Measurements from ENCODE around the gene DGKH.
"Not testable (repeated sequence)": the region's sequence is repeated elsewhere in the genome, so short reads cannot be mapped to it uniquely, and the experiment has no call there.

DGKH gene

GRCh38 chr13:42173789-42174343 is 125.4 kb downstream of the DGKH start:
- no peak for DNase-seq (ENCODE audit: low read depth)

DNA sequence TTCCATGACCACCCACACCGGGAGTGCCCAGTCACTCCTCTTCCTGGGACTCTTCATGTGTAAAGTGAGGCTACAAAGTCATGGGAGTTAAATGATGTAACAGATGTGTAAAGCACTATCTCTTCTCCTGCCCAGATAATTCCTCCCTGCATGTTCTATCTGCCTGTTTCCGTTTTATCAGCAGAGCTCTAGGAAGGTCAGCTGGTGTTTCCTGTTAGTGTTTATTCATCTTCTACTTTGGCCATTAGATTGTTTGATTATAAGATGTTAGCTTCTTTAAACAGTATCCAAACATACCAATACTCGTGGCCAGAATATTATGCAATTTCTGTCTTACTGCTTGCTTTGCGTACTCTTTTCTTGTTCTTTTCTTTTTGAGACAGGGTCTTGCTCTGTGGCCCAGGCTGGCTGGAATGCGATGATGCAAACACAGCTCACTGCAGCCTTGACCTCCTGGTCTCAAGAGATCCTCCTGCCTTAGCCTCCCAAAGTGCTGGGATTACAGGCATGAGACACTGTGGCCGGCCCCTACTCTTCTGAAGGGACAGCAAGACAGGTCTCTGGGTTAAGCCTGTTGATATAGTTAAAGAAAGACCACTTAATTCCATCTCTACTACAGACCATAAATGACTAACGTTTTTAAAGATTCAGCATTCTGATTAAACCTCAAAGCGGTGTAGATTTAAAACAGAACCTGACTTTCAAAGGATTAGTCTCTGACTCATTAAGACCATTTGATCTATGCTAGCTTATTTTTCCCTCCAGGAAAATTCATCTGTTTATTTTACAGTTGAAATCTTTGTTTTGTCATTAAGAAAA is 126.1 kb downstream of the DGKH start:
- DNase-seq (ENCODE audit: low read depth) = no peak

- DNase-seq (ENCODE audit: low read depth) = no peak
These were observed 127.8 kb downstream of the DGKH start for GRCh38 chr13:42176294-42176693.

- DNase-seq (ENCODE audit: low read depth) = no peak
These were observed 128.7 kb downstream of the DGKH start for GRCh38 chr13:42177189-42177588.

DNA sequence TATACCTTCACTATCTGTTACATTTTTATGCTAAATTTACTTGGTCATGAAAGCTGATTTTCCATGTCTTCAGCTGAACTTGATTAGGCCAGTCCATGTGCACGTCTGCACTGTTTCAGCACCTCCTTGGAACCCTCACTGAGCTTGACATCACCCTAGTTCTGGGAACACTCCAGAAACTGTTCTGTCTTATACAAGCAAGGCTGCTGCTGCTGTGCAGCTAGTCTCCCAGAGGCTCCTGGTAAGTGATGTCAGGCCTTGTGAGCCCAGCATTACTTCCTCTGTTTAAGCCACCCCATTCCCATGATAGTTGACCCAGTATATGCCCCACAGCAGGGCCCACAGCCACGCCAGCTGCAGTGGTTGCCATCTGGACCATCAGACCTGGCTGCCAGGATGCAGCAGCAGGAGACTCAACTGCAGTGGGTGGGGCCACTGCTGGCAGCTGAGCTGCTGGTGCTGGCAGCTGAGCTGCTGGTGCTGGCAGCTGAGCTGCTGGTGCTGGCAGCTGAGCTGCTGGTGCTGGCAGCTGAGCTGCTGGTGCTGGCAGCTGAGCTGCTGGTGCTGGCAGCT is 133.0 kb downstream of the DGKH start:
- no peak for DNase-seq (ENCODE audit: low read depth)

DNA sequence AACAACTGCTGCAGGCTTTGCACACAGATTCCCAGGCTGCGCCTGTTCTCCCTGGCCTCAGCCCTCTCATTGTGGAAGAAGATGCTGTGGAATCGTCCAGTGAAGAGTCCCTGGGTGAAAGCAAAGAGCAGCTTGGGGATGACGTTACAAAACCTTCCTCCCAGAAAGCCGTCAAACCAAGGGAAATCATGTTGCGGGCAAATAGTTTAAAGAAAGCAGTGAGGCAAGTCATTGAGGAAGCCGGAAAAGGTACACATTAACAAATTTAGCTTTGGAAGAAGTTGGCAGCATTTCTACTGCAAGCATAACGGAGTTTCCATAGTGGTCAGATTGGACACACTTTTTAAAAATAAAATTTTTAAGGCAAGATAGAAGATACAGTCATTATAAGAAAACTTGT is 140.6 kb downstream of the DGKH start:
- DNase-seq (ENCODE audit: low read depth) = no peak

- no peak for DNase-seq (ENCODE audit: low read depth)
These were observed 142.1 kb downstream of the DGKH start for GRCh38 chr13:42190529-42190928.

- DNase-seq (ENCODE audit: low read depth) = no peak
These were observed 163.4 kb downstream of the DGKH start for GRCh38 chr13:42211704-42212464.

DNA sequence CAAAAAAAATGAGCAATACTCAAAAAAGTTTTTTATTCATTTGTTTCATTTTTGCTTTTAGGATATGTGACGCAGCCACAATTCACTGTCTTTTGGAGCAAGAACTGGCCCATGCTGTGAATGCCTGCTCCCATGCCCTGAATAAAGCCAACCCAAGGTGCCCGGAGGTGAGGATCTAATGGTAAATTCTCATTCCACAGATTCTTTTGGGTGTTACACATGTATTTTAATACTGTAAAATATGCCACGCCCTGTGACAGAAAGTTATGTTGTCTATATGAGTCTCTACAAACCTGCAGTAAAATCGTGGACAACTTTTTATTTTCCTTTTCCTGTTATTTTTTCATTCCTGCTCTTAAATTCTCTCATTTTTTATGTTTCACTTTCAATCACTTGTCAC is 166.0 kb downstream of the DGKH start:
- DNase-seq (ENCODE audit: low read depth) = no peak

DNA sequence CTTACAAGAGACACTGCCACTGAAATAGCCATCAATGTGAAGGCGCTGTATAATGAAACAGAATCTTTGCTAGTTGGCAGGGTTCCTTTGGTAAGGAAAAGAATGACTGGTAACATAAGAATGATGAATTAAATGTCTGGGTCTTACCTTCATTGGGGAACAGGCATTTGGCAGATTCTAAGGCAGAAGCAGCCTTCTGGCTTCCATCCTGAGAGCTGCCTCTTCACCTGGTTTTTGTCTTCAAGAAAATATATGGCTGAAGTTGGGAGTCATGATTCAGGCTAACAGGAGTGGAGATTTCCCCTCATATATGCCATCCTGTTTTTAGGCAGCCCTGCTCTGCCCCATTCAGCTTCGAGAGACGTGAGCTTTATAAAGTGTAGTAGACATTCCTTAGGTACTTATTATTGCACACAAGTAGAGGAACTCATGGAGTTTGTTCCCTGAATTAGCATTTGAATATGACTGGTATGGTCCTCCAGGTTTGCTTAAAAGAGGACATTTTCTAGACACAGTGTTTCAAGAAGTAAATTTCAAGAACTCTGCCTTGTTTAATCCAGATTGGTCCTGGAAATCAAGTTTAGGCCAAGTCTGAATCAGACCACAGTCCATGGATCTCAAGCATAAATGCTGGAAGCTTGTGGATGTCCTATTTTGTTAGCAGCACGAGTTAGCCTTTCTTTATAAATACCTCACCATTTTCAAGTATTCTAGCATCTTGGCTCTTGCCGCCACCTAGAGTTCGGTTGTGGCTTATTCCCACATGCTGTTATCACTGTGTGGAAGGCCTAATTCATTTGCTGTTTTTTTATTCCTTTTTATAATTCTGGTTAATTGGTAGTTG is 167.4 kb downstream of the DGKH start:
- DNase-seq (ENCODE audit: low read depth) = no peak

- DNase-seq (ENCODE audit: low read depth) = no peak
These were observed 167.9 kb downstream of the DGKH start for GRCh38 chr13:42216422-42216735.

- DNase-seq (ENCODE audit: low read depth) = no peak
These were observed 170.1 kb downstream of the DGKH start for GRCh38 chr13:42218576-42218975.

- no peak for DNase-seq (ENCODE audit: low read depth)
These were observed 170.6 kb downstream of the DGKH start for GRCh38 chr13:42219051-42219450.

DNA sequence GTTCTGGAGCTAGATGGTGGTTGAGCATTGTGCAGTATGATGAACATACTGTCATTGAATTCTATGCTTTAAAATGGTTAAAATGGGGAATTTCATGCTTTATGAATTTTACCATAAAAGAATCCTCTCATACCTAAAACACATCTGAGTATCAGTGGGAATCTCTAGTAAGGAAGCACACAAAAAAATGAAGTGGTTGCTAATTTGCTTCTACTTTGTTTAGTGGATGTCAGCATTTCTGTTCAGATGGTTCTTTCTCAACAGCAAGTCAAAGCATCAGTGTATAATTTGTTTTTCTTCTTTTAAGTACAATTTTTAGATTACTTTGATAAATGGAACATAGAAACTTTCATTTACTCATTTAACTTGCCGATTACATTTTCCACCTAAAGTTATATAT is 171.4 kb downstream of the DGKH start:
- DNase-seq (ENCODE audit: low read depth) = no peak

GRCh38 chr13:42221121-42221765 is 172.8 kb downstream of the DGKH start:
- DNase-seq (ENCODE audit: low read depth) = no peak

DNA sequence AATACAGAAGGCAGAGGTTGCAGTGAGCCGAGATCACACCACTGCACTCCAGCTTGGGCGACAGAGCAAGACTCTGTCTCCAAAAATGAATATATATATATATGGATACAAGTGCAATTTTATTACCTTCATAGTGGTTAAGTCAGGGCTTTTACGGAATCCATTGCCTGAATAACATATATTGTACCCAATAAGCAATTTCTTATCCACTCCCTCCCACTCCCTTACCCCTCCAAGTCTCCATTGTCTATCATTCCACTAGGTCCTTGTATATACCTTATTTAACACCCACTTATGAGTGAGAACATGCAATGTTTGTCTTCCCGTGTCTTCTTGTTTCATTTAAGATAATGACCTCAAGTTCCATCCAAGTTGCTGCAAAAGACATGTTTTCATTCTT is 175.2 kb downstream of the DGKH start:
- no peak for DNase-seq (ENCODE audit: low read depth)

- no peak for DNase-seq (ENCODE audit: low read depth)
These were observed 176.6 kb downstream of the DGKH start for GRCh38 chr13:42225051-42225450.

DNA sequence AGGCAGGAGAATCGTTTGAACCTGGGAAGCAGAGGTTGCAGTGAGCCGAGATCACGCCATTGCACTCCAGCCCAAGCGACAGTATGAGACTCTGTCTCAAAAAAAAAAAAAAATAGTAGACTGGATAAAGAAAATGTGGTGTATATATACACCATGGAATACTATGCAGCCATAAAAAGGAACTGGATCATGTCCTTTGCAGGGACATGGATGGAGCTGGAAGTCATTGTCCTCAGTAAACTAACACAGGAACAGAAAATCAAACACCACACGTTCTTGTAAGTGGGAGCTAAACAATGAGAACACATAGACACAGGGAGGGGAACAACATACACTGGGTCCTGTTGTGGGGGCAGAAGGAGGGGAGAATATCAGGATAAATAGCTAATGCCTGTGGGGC is 178.3 kb downstream of the DGKH start:
- DNase-seq (ENCODE audit: low read depth) = not testable (repeated sequence)

- DNase-seq (ENCODE audit: low read depth) = no peak
These were observed 180.1 kb downstream of the DGKH start for GRCh38 chr13:42228527-42228926.

DNA sequence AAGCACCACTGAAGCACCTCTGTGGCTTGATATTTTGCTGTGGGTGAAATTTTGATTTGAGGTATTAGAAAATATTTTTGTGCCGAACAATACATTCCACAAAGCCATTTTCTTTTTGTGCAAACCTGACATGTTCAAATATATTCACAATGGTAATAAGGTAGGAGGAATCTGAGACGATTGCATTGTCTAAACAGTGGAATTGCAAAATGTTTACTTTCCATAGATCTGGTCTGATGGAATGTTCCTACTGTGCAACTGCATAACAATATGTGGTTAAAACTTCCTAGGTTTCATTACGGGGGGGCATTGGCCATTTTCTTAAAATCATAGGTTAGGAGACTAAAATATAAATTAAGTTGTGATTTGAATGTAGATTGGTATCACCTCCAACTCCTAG is 180.8 kb downstream of the DGKH start:
- no peak for DNase-seq (ENCODE audit: low read depth)

DNA sequence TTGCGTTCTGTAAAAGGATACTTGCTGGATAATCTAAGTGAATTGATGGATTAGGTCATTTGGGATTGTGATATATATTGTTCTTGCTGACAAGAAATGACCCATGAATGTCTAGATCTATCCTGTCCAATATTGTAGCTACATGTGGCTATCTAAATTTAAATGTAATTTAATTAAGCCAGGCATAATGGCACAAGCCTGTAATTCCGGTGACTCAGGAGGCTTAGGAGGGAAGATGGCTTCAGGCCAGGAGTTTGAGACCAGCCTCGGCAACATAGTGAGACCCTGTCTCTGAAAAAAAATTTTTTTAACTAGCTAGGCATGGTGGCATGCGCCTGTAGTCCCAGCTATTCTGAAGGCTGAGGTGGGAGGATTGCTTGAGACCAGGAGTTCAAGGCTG is 184.2 kb downstream of the DGKH start:
- no peak for DNase-seq (ENCODE audit: low read depth)

DNA sequence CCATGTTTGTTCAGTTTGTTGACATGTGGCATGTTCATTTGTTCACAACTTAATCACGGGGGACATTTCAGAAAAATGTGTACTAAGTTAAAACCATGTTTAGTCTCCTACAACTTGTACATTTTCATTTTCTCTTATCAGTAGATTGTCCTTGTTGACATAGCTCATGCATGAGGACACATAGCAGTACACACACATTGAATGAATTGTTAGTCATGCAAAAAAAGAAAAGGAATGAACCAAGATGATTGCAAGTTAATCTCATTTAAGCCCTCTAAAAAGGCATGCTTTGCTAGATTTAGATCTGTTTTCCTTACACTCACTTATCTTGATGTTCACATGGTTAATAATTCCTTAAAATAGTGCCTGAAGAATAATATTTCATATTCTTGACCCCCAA is 185.3 kb downstream of the DGKH start:
- no peak for DNase-seq (ENCODE audit: low read depth)
